HG03280 (cell line): ENCODE data around the gene GPR34.
"Not testable (repeated sequence)": the region's sequence is repeated elsewhere in the genome, so short reads cannot be mapped to it uniquely, and the experiment has no call there.

ENCODE experiments used
- ATAC-seq: cut with Tn5 transposase; IDR thresholded peaks from one replicate; pipeline ENCODE4 v1.9.1; 2021; ENCODE audit warnings: mild to moderate bottlenecking, moderate library complexity; ENCODE audit not compliant: unreplicated experiment

The GPR34 gene

DNA sequence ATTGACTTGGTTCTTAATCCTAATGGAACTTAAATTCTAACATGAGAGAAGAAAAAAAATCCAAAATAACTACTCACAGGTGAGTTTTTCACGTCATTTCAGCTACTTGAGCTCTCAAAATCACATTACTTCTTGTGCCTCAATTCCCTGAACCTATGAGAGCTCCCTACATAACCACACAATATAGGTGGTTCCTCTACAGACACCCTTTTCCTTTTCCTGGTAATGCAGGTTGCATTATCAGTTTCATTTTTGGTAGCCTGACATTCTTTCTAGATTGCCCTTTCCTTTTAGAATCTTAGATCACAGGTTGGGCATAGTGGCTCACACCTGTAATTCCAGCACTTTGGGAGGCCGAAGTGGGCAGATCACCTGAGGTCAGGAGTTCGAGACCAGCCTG is 4.3 kb downstream of the GPR34 start:
- ATAC-seq = no peak

DNA sequence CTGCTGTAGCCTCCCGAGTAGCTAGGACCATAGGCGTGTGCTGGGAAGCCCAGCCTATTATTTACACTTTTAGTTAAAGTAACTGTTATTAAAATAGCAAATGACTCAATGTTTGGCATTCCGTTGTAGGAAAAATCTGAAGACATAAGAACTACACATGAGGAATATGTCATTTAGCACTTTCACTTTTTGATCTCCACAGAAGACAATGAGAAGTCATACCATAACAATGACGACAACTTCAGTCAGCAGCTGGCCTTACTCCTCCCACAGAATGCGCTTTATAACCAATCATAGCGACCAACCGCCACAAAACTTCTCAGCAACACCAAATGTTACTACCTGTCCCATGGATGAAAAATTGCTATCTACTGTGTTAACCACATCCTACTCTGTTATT is 6.7 kb downstream of the GPR34 start:
- no peak for ATAC-seq

GRCh38 chrX:41703574-41704029 is 14.8 kb downstream of the GPR34 start:
- no peak for ATAC-seq

DNA sequence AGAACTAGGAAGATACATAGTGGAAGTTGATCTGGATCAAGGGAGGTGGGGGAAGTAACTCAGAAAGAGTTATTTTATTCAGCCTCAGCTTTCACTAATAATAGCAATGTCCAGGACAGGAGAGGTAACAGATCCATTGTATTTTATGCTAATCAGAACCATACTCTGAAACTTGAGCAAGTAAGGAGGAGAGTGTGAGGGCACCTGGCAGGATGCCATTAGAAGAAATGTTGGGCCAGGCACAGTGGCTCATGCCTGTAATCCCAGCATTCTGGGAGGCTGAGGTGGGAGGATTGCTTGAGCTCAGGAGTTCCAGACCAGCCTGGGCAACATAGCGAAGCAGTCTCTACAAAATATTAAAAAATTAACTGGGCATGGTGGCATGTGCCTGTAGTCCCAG is 16.3 kb downstream of the GPR34 start:
- ATAC-seq = no peak

- no peak for ATAC-seq
These were observed 17.1 kb downstream of the GPR34 start for GRCh38 chrX:41705680-41706374.

GRCh38 chrX:41707218-41707617 is 18.4 kb downstream of the GPR34 start:
- no peak for ATAC-seq

GRCh38 chrX:41708486-41708885 is 19.7 kb downstream of the GPR34 start:
- no peak for ATAC-seq

- ATAC-seq = no peak
These were observed 22.4 kb downstream of the GPR34 start for GRCh38 chrX:41711021-41711667.

DNA sequence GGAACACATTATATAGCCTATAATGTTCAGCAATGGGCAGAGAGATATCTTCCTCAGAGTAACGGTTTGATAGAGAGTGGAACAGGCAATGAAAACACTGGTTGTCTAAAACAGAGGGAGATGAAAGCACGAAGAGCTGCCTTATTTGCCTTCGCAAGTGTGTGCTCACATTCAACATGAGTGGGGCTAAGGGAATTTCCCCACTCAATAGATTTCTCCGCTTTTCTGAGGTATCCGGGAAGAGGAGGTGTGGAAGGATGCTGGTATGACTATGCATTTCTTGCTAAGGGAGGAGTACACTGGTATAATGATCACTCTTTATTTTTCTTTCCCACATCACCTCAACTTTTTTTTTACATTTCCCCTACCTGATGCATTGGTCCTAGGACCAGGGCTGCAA is 27.4 kb downstream of the GPR34 start:
- no peak for ATAC-seq

GRCh38 chrX:41716767-41717473 is 28.1 kb downstream of the GPR34 start:
- no peak for ATAC-seq

DNA sequence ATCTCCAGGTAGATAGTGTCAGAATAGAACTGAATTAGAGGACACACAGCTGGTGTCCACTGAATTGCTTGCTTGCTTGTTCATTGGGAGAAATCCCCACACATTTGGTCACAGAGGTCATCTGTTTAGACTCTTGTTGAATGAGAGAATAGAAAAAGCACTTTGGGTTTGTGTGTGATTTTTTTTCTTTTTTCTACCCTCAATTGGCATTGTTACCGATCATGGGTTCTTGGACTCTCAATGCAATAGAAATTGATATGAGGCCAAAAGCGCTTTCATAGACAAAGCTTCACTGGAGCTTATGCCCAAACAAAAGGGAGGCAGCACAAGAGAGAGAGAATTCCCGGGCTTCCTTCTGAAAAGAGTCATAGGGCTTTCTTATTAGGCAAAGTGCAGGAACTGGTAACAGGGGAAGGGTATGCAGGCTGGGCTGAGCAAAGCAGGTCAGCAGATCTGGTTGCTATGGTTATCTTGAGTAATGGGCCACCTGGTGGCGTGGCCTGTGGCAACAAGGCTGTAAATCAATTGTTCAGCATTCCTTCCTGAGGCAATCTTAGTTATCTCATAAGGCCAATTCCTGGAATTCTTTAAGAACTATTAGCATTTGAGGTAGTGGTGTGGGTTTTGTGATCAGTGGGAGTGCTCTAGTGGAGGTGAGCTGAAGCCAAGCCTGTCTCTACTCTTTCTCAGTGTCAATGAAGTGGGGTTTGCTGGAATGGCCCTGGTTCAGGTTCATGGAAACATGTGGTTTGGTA is 29.9 kb downstream of the GPR34 start:
- ATAC-seq = no peak

- ATAC-seq = not testable (repeated sequence)
These were observed 30.8 kb downstream of the GPR34 start for GRCh38 chrX:41719610-41720009.

GRCh38 chrX:41720125-41720779 is 31.5 kb downstream of the GPR34 start:
- ATAC-seq = no peak

- no peak for ATAC-seq
These were observed 32.8 kb downstream of the GPR34 start for GRCh38 chrX:41721590-41721989.

GRCh38 chrX:41722214-41722613 is 33.4 kb downstream of the GPR34 start:
- ATAC-seq = no peak

DNA sequence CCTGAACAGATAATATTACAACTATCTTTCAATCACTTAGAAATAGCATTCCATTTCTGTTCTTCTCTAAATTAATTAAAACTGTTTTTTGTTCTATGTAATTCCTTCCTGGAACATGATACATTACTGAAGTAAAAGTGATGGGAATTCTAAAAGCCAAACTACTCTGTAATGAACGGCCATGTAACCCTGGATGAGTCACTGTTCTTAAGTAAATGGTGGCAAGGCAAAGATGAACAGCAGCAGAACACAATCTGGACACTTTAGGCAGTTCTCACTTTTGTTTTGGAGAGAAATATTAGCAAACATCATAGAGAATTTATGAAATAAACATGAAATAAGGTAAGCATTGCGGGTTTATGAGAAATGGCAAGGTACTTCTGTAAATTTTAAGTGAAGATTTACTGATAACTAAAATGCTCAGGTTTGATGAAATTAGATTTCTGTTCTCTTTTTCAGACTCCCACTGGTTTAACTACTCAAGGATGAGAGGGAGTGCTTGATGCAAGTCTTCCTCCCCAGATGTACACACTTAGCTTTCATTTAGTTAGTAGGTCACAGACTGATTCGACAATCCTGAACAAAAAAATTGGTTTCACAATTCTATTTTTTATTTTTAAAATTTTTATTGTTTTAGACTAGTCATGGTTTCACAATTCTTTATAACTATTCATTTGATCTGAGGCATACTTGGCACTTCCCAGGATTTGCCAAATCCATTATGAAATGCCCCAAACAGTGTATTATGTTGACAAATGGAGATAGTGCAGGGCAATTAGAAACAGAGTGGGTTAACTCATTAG is 34.2 kb downstream of the GPR34 start:
- ATAC-seq = no peak

GRCh38 chrX:41723826-41724225 is 35.1 kb downstream of the GPR34 start, which contains the start of gene GPR82:
Gene GPR82, plus strand, starts transcription at chrX:41724181. Its CDS starts 2,846 bp downstream, at chrX:41727027.
- ATAC-seq = no peak

DNA sequence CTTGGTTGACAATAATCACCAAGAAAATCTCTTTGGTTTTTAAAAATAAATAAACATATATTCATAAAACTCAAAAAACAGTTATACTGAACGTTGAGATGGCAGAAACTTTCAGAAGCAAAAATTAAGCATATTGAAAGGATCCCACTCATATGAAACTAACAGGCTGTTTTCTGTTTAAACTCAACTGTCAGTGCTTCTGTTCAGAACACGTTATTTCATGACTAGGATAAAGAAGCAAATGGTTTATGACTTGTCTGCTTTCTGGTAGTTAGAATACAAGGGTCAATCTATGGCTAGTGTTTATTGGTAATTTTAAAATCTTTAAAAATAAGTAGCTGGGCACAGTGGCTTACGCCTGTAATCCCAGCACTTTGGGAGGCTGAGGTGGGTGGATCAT is 39.4 kb downstream of the GPR34 start:
- no peak for ATAC-seq

GRCh38 chrX:41730081-41730480 is 41.3 kb downstream of the GPR34 start:
- no peak for ATAC-seq

DNA sequence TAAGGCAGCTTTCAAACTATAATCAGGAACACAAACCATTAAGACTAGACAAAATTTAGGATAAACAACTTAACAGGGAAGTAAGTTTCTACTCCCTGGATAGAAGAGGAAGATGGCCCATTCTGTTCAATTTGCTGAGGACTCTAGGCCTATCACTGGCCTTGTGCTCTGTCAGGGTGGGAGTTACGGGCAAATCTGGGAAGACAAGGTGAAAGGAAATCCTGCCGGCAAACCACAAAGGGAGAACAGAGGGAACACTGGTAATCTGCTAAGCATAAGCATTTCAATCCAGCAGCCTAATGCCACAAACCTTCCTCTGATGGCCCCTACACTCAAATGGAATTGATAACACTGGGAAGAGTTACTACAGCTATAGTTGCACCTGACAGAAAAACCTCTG is 43.5 kb downstream of the GPR34 start:
- ATAC-seq = no peak
